ENCODE results near the gene NME1. TPM values are rescaled to one million over a fixed set of nuclear protein-coding genes. Genes with fewer than 3 reads are reported as not detected.

The NME1 gene
- polyA plus RNA-seq, 1 donor from 2014 or later: 262 TPM

- Histone ChIP-seq H3F3A (ENCODE audit: insufficient read depth, low read length, poor library complexity, severe bottlenecking) (no peaks in the 10 kb centered on the region), H2AFZ (ENCODE audit: low read depth, low read length) (peak overlapping the region; percentile 73), H4K20me1 (ENCODE audit: insufficient read depth) (no peaks in the 10 kb centered on the region), H3K27ac (ENCODE audit: low read length) (peak overlapping the region; percentile 93), H3K4me3 (ENCODE audit: low read length) (peak overlapping the region; percentile 99), H3K27me3 (ENCODE audit: insufficient read depth, low read depth, low read length) (no peaks in the 10 kb centered on the region), H3K9me2 (ENCODE audit: insufficient read depth, low read length) (no peaks in the 10 kb centered on the region), H3K4me2 (ENCODE audit: low read length) (peak overlapping the region; percentile 91), H3K9ac (ENCODE audit: low read length) (peak overlapping the region; percentile 96), H3K79me2 (replicated peaks; ENCODE audit: insufficient read depth, low read length) (peaks cover 39% of the 10 kb centered on the region), H3K36me3 (ENCODE audit: insufficient read depth, low read length) (no peaks in the 10 kb centered on the region), H3K9me3 (ENCODE audit: low read length) (no peaks in the 10 kb centered on the region)
- no peak for TF ChIP-seq SMC3 (conservative IDR thresholded peaks at IDR 0.05; ENCODE audit: poor library complexity)
- no peak for TF ChIP-seq TAF1 (IDR thresholded peaks at IDR 0.05; ENCODE audit: low read depth)
- no peak for TF ChIP-seq RAD21 (conservative IDR thresholded peaks at IDR 0.05)
- no peak for TF ChIP-seq MXI1 (conservative IDR thresholded peaks at IDR 0.05; ENCODE audit: poor library complexity, severe bottlenecking)
- TF ChIP-seq POLR2AphosphoS5 (IDR thresholded peaks at IDR 0.05): no peak
- peak; percentile 13 for TF ChIP-seq CTCF (IDR thresholded peaks at IDR 0.05; ENCODE audit: poor library complexity, severe bottlenecking)
Observed at GRCh38 chr17:51119415-51120356, 33.7 kb upstream of the NME1 start.

- Histone ChIP-seq H3K79me2 (replicated peaks; ENCODE audit: insufficient read depth, low read length) (peaks cover 39% of the 10 kb centered on the region), H3K9me3 (ENCODE audit: low read length) (no peaks in the 10 kb centered on the region), H3K4me2 (ENCODE audit: low read length) (no peak overlapping the region), H3K27me3 (ENCODE audit: insufficient read depth, low read depth, low read length) (no peaks in the 10 kb centered on the region), H3K9ac (ENCODE audit: low read length) (peak overlapping the region; percentile 96), H3K36me3 (ENCODE audit: insufficient read depth, low read length) (no peaks in the 10 kb centered on the region), H3K4me3 (ENCODE audit: low read length) (peak overlapping the region; percentile 99), H2AFZ (ENCODE audit: low read depth, low read length) (peak overlapping the region; percentile 73), H3F3A (ENCODE audit: insufficient read depth, low read length, poor library complexity, severe bottlenecking) (no peaks in the 10 kb centered on the region), H3K9me2 (ENCODE audit: insufficient read depth, low read length) (no peaks in the 10 kb centered on the region), H4K20me1 (ENCODE audit: insufficient read depth) (no peaks in the 10 kb centered on the region), H3K27ac (ENCODE audit: low read length) (peak overlapping the region; percentile 93)
- TF ChIP-seq TAF1 (IDR thresholded peaks at IDR 0.05; ENCODE audit: low read depth) (no peak), CTCF (IDR thresholded peaks at IDR 0.05; ENCODE audit: poor library complexity, severe bottlenecking) (no peak), REST (IDR thresholded peaks at IDR 0.05; ENCODE audit: borderline replicate concordance) (peak; percentile 65), MXI1 (conservative IDR thresholded peaks at IDR 0.05; ENCODE audit: poor library complexity, severe bottlenecking) (peak; percentile 60), EZH2 (IDR thresholded peaks at IDR 0.05; ENCODE audit: borderline replicate concordance, insufficient read depth, low read length, poor library complexity, severe bottlenecking) (no peak), RAD21 (conservative IDR thresholded peaks at IDR 0.05) (peak; percentile 28), EP300 (conservative IDR thresholded peaks at IDR 0.05; ENCODE audit: poor library complexity, severe bottlenecking) (no peak), SMC3 (conservative IDR thresholded peaks at IDR 0.05; ENCODE audit: poor library complexity) (peak; percentile 40), POLR2AphosphoS5 (IDR thresholded peaks at IDR 0.05) (no peak)
Observed at GRCh38 chr17:51120357-51120738, 33.0 kb upstream of the NME1 start.

Measured in neural cell (in vitro differentiated cells).